A549 treated with ZK216348 at 1 μM for 4 hours (cell line): ENCODE data around the gene IL1A. TPM values are rescaled to one million over a fixed set of nuclear protein-coding genes. Genes with fewer than 3 reads are reported as not detected.

Experiments
- total RNA-seq: library from RNA; stranded (reverse); fragments of 200-300 nt; extraction: Qiagen RNA extraction; gene quantifications from 5 replicates; pipeline ENCODE4 v1.2.3, GENCODE V29; 2022; ENCODE audit warnings: low read depth

Gene IL1A
- total RNA-seq, result 0.07 to 0.37 TPM (median 0.22 TPM) in 3 of 5 replicates, not detected in the others

GRCh38 chr2:112784199-112785189 lies at the start of gene IL1A:
Gene IL1A (minus strand): TSS chr2:112784493. CDS start chr2:112783770, 723 bp downstream.

GRCh38 chr2:112764071-112765044 lies 19.9 kb downstream of the IL1A start, which contains the start of gene CKAP2L:
Gene CKAP2L (minus strand): TSS chr2:112764609. CDS start chr2:112764598, 11 bp downstream.

Other genes with a start within 250 kb of the IL1A start
- 20.3 to 31.0 TPM (median 25.8 TPM) in 5 replicates for gene POLR1B, start 242.0 kb downstream of the IL1A start, total RNA-seq
- 52.6 to 67.5 TPM (median 61.6 TPM) in 5 replicates for gene CHCHD5, start 199.9 kb downstream of the IL1A start, total RNA-seq
- 127 to 149 TPM (median 135 TPM) in 5 replicates for gene SLC20A1, start 138.6 kb downstream of the IL1A start, total RNA-seq
- gene NT5DC4, start 63.5 kb downstream of the IL1A start, total RNA-seq, result not detected in 5 replicates
- gene CKAP2L, start 19.9 kb downstream of the IL1A start, total RNA-seq, result 10.2 to 20.6 TPM (median 14.9 TPM) in 5 replicates
- gene IL1B, start 52.3 kb upstream of the IL1A start, total RNA-seq, result 0.22 to 0.33 TPM in 2 of 5 replicates, not detected in the others
- gene IL37, start 126.7 kb upstream of the IL1A start, total RNA-seq, result not detected in 5 replicates
- gene IL36G, start 193.5 kb upstream of the IL1A start, total RNA-seq, result not detected in 5 replicates
- gene IL36A, start 221.0 kb upstream of the IL1A start, total RNA-seq, result not detected in 5 replicates